ENCODE data around the gene EBF3.

Gene EBF3

DNA sequence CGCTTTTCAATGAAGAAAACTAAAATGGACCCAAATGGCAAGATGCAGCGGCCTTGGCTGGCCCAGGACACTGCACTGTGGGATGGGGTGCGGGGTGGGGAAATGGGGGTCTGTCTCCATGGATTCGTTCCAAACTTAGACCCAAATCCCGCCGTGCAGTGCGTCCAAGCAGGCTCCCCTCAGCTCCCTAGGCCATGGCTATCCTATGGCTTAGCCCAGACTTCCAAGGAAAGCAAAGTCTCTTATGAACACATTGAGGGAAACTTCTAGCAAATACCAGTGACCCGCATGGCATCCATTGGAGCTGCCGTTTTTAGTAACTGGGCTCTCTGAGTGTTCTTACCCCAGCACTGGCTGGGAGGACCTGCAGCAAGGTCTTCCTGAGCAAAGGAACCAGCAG lies 122.5 kb downstream of the EBF3 start:
- TF ChIP-seq POLR2AphosphoS5 (IDR thresholded peaks at IDR 0.05; ENCODE audit: low read depth, low read length): no peak

DNA sequence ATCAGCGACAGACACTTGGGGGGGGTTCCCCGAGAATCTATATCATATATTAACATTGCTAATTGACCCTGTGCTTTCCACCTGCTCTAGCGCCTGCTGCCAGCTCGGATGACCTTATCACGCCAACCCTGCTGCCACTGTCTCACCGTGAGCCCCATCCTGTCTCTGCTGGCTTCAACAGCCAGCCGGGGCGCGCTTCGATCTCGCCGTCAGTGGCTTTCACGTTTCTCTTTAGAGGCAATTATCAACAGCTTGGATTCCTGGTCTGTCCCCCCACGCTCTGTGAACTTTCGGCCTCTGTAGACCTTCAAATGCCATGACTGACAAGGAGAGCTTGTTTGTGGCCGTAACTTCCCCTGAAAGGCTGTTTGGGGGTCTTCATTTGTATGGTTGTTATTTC lies 123.0 kb downstream of the EBF3 start:
- TF ChIP-seq SIN3A (IDR thresholded peaks at IDR 0.05; ENCODE audit: borderline replicate concordance, insufficient read depth, low read length) (no peak), TAF1 (IDR thresholded peaks at IDR 0.05; ENCODE audit: borderline replicate concordance, insufficient read depth, low read length) (no peak), POLR2AphosphoS5 (IDR thresholded peaks at IDR 0.05; ENCODE audit: low read depth, low read length) (no peak), FOXP2 (optimal IDR thresholded peaks at IDR 0.05; ENCODE audit: borderline replicate concordance, extremely low read depth, extremely low read length, insufficient read depth) (no peak)
- TF ChIP-seq, protein P1, sequence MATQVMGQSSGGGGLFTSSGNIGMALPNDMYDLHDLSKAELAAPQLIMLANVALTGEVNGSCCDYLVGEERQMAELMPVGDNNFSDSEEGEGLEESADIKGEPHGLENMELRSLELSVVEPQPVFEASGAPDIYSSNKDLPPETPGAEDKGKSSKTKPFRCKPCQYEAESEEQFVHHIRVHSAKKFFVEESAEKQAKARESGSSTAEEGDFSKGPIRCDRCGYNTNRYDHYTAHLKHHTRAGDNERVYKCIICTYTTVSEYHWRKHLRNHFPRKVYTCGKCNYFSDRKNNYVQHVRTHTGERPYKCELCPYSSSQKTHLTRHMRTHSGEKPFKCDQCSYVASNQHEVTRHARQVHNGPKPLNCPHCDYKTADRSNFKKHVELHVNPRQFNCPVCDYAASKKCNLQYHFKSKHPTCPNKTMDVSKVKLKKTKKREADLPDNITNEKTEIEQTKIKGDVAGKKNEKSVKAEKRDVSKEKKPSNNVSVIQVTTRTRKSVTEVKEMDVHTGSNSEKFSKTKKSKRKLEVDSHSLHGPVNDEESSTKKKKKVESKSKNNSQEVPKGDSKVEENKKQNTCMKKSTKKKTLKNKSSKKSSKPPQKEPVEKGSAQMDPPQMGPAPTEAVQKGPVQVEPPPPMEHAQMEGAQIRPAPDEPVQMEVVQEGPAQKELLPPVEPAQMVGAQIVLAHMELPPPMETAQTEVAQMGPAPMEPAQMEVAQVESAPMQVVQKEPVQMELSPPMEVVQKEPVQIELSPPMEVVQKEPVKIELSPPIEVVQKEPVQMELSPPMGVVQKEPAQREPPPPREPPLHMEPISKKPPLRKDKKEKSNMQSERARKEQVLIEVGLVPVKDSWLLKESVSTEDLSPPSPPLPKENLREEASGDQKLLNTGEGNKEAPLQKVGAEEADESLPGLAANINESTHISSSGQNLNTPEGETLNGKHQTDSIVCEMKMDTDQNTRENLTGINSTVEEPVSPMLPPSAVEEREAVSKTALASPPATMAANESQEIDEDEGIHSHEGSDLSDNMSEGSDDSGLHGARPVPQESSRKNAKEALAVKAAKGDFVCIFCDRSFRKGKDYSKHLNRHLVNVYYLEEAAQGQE (IDR thresholded peaks at IDR 0.05; ENCODE audit: insufficient read depth in 1 of 2, low read depth in 2 of 2, low read length in 2 of 2): no peak

DNA sequence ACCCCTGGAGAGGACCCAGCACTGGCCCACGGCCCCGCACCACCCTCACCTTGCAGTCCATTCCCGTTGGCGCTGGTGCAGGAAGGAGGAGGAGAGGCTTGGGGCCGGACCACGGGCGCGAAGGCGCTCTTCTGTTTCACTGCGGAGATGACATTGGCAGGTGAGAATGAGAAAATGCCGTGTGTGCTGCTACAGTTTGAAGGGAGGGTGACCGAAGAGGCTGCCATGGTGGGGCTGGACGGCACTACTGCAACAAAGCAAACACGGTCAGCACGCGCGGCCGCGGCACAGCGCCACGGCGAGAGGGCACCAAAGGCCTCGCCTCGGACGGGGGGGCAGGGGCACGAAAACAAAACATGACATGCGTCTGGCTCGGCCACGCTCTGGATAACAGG lies 123.9 kb downstream of the EBF3 start:
- TF ChIP-seq SIN3A (IDR thresholded peaks at IDR 0.05; ENCODE audit: borderline replicate concordance, insufficient read depth, low read length) (no peak), TAF1 (IDR thresholded peaks at IDR 0.05; ENCODE audit: borderline replicate concordance, insufficient read depth, low read length) (no peak), FOXP2 (optimal IDR thresholded peaks at IDR 0.05; ENCODE audit: borderline replicate concordance, extremely low read depth, extremely low read length, insufficient read depth) (no peak), POLR2AphosphoS5 (IDR thresholded peaks at IDR 0.05; ENCODE audit: low read depth, low read length) (no peak)
- TF ChIP-seq, protein P1 (IDR thresholded peaks at IDR 0.05; ENCODE audit: insufficient read depth in 1 of 2, low read depth in 2 of 2, low read length in 2 of 2): no peak

DNA sequence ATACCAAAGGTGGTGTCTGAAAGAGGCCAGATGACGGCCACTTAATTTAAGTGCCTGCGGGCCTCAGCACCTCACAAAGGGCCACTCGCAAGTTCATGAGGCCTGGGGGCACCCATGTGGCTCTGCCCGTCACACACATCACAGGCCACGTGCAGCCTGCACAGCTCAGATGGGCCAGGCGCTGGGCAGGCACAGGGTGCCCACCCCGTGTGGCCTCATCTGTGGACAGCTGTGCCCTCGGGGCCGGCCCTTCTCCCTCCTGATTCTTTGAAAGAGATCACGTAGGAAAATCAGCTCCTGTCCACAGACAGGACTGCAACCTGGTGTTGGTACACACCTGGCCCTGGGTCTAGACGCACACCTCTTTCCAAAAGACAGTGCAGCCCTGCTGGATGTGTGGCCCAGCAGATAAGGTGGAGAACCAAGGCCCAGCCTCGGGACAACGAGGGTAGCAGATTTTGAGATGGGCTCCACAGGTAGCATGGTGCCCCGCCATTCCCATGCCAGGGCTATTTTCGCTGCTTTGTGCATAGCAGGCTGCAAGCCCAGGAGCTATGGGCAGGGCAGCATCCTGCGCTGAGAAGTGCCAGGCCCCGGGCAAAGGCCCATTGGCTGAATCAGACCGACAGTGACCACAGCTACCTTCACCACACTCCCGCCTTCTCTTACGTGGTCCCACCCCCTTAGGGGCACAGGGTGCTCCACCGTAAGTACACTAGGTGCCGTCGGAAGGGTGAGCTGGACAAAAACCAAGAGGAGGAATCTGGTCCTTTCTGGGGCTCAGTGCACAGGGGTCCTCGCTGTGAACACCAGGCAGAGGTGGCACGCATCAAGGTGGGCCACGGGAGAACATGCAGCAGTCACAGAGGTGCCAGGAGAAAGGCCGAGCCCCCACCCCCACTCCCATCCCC lies 124.5 kb downstream of the EBF3 start:
- TF ChIP-seq FOXP2 (optimal IDR thresholded peaks at IDR 0.05; ENCODE audit: borderline replicate concordance, extremely low read depth, extremely low read length, insufficient read depth) (no peak), POLR2AphosphoS5 (IDR thresholded peaks at IDR 0.05; ENCODE audit: low read depth, low read length) (no peak), SIN3A (IDR thresholded peaks at IDR 0.05; ENCODE audit: borderline replicate concordance, insufficient read depth, low read length) (no peak), TAF1 (IDR thresholded peaks at IDR 0.05; ENCODE audit: borderline replicate concordance, insufficient read depth, low read length) (no peak)
- TF ChIP-seq, protein P1 (IDR thresholded peaks at IDR 0.05; ENCODE audit: insufficient read depth in 1 of 2, low read depth in 2 of 2, low read length in 2 of 2): no peak

DNA sequence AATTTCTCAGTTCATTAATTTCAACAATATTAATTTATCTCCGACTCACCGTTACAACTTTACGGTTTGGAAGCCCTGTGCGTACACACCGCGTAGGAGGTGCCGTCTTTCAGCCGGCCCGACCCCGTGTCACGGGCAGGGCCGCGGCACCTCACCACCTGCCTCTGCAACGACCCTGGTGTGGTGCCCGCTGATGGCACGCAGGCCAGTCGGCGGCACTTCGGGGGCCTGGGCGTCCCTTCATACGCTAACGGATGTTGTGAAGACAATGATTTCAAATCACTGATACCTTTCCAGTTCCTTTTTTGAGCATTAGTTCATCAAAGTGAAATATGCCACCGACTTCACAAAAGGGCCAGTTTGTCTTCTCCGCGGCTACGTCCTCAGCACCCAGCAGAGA lies 125.3 kb downstream of the EBF3 start:
- no peak for TF ChIP-seq SIN3A (IDR thresholded peaks at IDR 0.05; ENCODE audit: borderline replicate concordance, insufficient read depth, low read length)
- no peak for TF ChIP-seq TAF1 (IDR thresholded peaks at IDR 0.05; ENCODE audit: borderline replicate concordance, insufficient read depth, low read length)
- TF ChIP-seq, protein P1 (IDR thresholded peaks at IDR 0.05; ENCODE audit: insufficient read depth in 1 of 2, low read depth in 2 of 2, low read length in 2 of 2): no peak
- TF ChIP-seq POLR2AphosphoS5 (IDR thresholded peaks at IDR 0.05; ENCODE audit: low read depth, low read length): no peak
- no peak for TF ChIP-seq FOXP2 (optimal IDR thresholded peaks at IDR 0.05; ENCODE audit: borderline replicate concordance, extremely low read depth, extremely low read length, insufficient read depth)

All from PFSK-1 (cell line).